HEK293T (cell line): ENCODE results near the gene PPIL1.

ENCODE experiments used
- CTCF ChIA-PET: fragments of 350-600 bp; formaldehyde crosslinking; extraction: SDS; loops from one replicate; lab custom pipeline; 2021; ENCODE audit warnings: antibody characterized with exemption, inconsistent platforms; lab: Yijun Ruan, JAX
- POLR2A ChIA-PET: fragments of 350-600 bp; formaldehyde crosslinking; extraction: SDS; loops from one replicate; lab custom pipeline; 2020; ENCODE audit warnings: antibody characterized with exemption, inconsistent platforms; lab: Yijun Ruan, JAX
- DNase-seq: peaks from one replicate; pipeline ENCODE4 v3.0.0; 2012; ENCODE audit warnings: mixed read lengths; ENCODE audit errors: extremely low spot score
- ARNT ChIP-seq: fragments of 450-650 bp; IDR thresholded peaks from 2 replicates; pipeline ENCODE4 v1.6.1; 2017; ENCODE audit warnings: mild to moderate bottlenecking
- BHLHE40 ChIP-seq: fragments of 450-650 bp; IDR thresholded peaks from 2 replicates; pipeline ENCODE4 v1.6.1; 2016; ENCODE audit warnings: mild to moderate bottlenecking, moderate library complexity, borderline replicate concordance
- CTBP1 ChIP-seq: fragments of 450-650 bp; IDR thresholded peaks from 2 replicates; pipeline ENCODE4 v1.6.1; 2016; ENCODE audit warnings: borderline replicate concordance
- ELF4 ChIP-seq: fragments of 450-650 bp; IDR thresholded peaks from 2 replicates; pipeline ENCODE4 v1.6.1; 2017; ENCODE audit warnings: antibody characterized with exemption
- FOXA1 ChIP-seq: fragments of 450-650 bp; IDR thresholded peaks from 2 replicates; pipeline ENCODE4 v1.6.1; 2016; ENCODE audit warnings: mild to moderate bottlenecking
- FOXK2 ChIP-seq: fragments of 450-650 bp; IDR thresholded peaks from 2 replicates; pipeline ENCODE4 v1.6.1; 2016; ENCODE audit warnings: mild to moderate bottlenecking
- FOXM1 ChIP-seq: fragments of 450-650 bp; IDR thresholded peaks from 2 replicates; pipeline ENCODE4 v1.6.1; 2017; ENCODE audit warnings: mild to moderate bottlenecking, borderline replicate concordance
- HDGF ChIP-seq: fragments of 450-650 bp; IDR thresholded peaks from 2 replicates; pipeline ENCODE4 v1.6.1; 2017; ENCODE audit warnings: antibody characterized with exemption, borderline replicate concordance
- L3MBTL2 ChIP-seq: fragments of 450-650 bp; conservative IDR thresholded peaks from 2 replicates; pipeline ENCODE4 v1.6.1; 2016; ENCODE audit warnings: mild to moderate bottlenecking
- LEF1 ChIP-seq: fragments of 450-650 bp; IDR thresholded peaks from 2 replicates; pipeline ENCODE4 v1.6.1; 2017; ENCODE audit warnings: mild to moderate bottlenecking, borderline replicate concordance
- NFRKB ChIP-seq: fragments of 450-650 bp; IDR thresholded peaks from 2 replicates; pipeline ENCODE4 v1.6.1; 2016; ENCODE audit warnings: mild to moderate bottlenecking, moderate library complexity
- SP1 ChIP-seq: fragments of 450-650 bp; IDR thresholded peaks from 2 replicates; pipeline ENCODE4 v1.6.1; 2017
- SUZ12 ChIP-seq: fragments of 450-650 bp; IDR thresholded peaks from 2 replicates; pipeline ENCODE4 v1.6.1; 2016; ENCODE audit warnings: mild to moderate bottlenecking
- TARDBP ChIP-seq: fragments of 450-650 bp; IDR thresholded peaks from 2 replicates; pipeline ENCODE4 v1.6.1; 2016
- ZNF384 ChIP-seq: fragments of 450-650 bp; IDR thresholded peaks from 2 replicates; pipeline ENCODE4 v1.6.1; 2016
- TF ChIP-seq, protein P1 (sequence below): fragments of 450-650 bp; IDR thresholded peaks from 2 replicates; pipeline ENCODE4 v1.6.1; 2016

Gene PPIL1

DNA sequence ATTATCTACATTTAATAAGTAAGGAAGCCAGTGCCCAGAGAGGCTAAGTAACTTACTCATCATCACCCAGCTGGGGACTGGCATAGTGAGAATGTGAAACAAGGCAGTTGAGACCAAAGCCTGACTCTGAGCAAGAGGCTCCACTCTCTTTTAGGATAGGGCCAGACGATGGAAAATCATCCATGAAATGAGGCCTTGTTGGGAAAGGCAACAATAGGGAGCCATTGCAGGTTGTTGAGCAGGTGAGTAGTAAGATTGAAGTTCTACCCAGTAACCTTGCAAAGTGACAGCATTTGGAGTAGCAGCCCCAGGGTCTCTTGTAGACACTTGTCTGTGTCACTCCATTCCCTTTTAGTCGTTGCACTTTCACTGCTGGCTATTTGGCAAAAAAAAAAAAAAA is 32.8 kb downstream of the PPIL1 start:
- TF ChIP-seq CTBP1 (no peak), L3MBTL2 (no peak), ELF4 (no peak), HDGF (no peak), TARDBP (no peak), FOXA1 (no peak), SUZ12 (no peak), ARNT (no peak), ZNF384 (no peak), FOXM1 (no peak)
- ChIA-PET CTCF (interaction anchor here (0.8 kb wide), 1 partner anchor 13 kb away, joined by 3 read pairs; no protein-coding TSS in a partner anchor), POLR2A (no interaction called here)
- DNase-seq = no peak

GRCh38 chr6:36840432-36841403 is 33.9 kb downstream of the PPIL1 start:
- POLR2A ChIA-PET = no interaction called here
- DNase-seq = no peak

GRCh38 chr6:36839749-36840431 is 34.7 kb downstream of the PPIL1 start:
- TF ChIP-seq SP1 = no peak
- no peak for TF ChIP-seq ZNF384
- no peak for TF ChIP-seq LEF1
- TF ChIP-seq SUZ12 = no peak
- no peak for TF ChIP-seq ELF4
- TF ChIP-seq FOXK2 = no peak
- no peak for TF ChIP-seq FOXA1
- no peak for TF ChIP-seq L3MBTL2
- TF ChIP-seq TARDBP = no peak
- no peak for TF ChIP-seq HDGF
- no peak for TF ChIP-seq ARNT
- no peak for TF ChIP-seq FOXM1
- TF ChIP-seq CTBP1 = no peak
- ChIA-PET CTCF (interaction anchor here (0.5 kb wide), 1 partner anchor 12 kb away, joined by 3 read pairs; no protein-coding TSS in a partner anchor), POLR2A (no interaction called here)
- peak; percentile 69 for DNase-seq

More at GRCh38 chr6:36840432-36841403, 33.9 kb downstream of the PPIL1 start:
- TF ChIP-seq ZNF384 (no peak), LEF1 (no peak), FOXK2 (no peak)
- CTCF ChIA-PET = interaction anchor here (0.5 kb wide), 1 partner anchor 11 kb away, joined by 3 read pairs; no protein-coding TSS in a partner anchor

GRCh38 chr6:36838896-36839748 is 35.5 kb downstream of the PPIL1 start, which contains the start of gene CPNE5:
Gene CPNE5, minus strand, starts transcription at chr6:36839444. Its CDS starts 67 bp downstream, at chr6:36839377.
- DNase-seq = no peak
- no peak for TF ChIP-seq ARNT
- TF ChIP-seq, protein P1, sequence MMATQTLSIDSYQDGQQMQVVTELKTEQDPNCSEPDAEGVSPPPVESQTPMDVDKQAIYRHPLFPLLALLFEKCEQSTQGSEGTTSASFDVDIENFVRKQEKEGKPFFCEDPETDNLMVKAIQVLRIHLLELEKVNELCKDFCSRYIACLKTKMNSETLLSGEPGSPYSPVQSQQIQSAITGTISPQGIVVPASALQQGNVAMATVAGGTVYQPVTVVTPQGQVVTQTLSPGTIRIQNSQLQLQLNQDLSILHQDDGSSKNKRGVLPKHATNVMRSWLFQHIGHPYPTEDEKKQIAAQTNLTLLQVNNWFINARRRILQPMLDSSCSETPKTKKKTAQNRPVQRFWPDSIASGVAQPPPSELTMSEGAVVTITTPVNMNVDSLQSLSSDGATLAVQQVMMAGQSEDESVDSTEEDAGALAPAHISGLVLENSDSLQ = no peak
- CTCF ChIA-PET = no interaction called here
- POLR2A ChIA-PET = no interaction called here

GRCh38 chr6:36837686-36838085 is 36.9 kb downstream of the PPIL1 start:
- no peak for TF ChIP-seq CTBP1
- no peak for TF ChIP-seq SUZ12
- no peak for TF ChIP-seq HDGF
- no peak for TF ChIP-seq BHLHE40
- no peak for TF ChIP-seq ARNT
- no peak for TF ChIP-seq FOXM1
- TF ChIP-seq FOXA1 = no peak
- TF ChIP-seq FOXK2 = no peak
- no peak for TF ChIP-seq TARDBP
- TF ChIP-seq LEF1 = no peak
- TF ChIP-seq, protein P1 = no peak
- no peak for TF ChIP-seq ZNF384
- no peak for TF ChIP-seq L3MBTL2
- no peak for TF ChIP-seq SP1
- TF ChIP-seq ELF4 = no peak
- TF ChIP-seq NFRKB = no peak
- no peak for DNase-seq
- ChIA-PET POLR2A (no interaction called here), CTCF (no interaction called here)

- ChIA-PET CTCF (no interaction called here), POLR2A (no interaction called here)
- no peak for TF ChIP-seq FOXK2
- TF ChIP-seq BHLHE40 = no peak
- TF ChIP-seq SP1 = no peak
- no peak for TF ChIP-seq HDGF
- TF ChIP-seq CTBP1 = no peak
- TF ChIP-seq ELF4 = no peak
- TF ChIP-seq, protein P1 = no peak
- TF ChIP-seq LEF1 = no peak
- no peak for TF ChIP-seq FOXM1
- TF ChIP-seq ARNT = no peak
- no peak for TF ChIP-seq TARDBP
- no peak for TF ChIP-seq SUZ12
- TF ChIP-seq ZNF384 = no peak
- no peak for TF ChIP-seq L3MBTL2
- no peak for TF ChIP-seq NFRKB
- DNase-seq = no peak
Measured at GRCh38 chr6:36837022-36837339, 37.6 kb downstream of the PPIL1 start.
